Measurements from ENCODE around the gene INSYN2A.

The INSYN2A gene

GRCh38 chr10:127151981-127152699 is 44.3 kb downstream of the INSYN2A start:
- DNase-seq: no peak

- DNase-seq: no peak
Observed at GRCh38 chr10:127151541-127151940, 44.9 kb downstream of the INSYN2A start.

DNA sequence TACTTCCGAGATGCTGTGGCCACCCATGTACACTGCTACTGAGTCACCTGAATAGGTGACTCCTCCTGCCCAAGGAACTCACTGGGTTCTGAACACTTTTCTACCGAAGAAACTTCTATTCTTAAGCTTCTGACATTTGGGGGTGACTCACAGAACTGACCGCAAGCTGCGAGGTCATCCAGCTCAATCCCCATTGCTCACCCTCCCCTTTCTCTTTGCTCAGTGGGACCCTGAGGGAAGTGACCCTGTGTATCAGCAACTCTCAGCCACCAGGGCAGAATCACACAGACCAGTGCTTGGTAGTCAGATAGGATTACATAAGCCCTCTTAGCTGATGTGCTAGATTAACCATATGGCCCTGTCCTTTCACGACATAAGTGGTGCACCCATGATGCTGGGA is 46.3 kb downstream of the INSYN2A start:
- no peak for DNase-seq

- no peak for DNase-seq
Observed at GRCh38 chr10:127149501-127150081, 46.8 kb downstream of the INSYN2A start.

DNA sequence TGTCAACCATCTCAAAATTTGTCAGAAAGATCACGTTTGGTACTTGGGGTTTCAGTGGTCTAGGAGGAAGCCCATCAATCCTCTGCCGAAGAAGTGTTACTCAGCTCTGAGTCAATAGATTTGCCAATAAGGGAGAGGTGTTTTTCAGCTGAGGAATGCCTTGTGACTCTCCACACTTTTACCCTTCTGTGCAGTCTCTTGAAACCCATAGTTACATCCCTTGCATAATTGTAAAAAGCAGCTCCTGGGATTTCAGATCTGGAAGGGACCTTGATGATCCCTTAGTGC is 47.5 kb downstream of the INSYN2A start:
- DNase-seq: no peak

GRCh38 chr10:127148066-127148932 is 48.1 kb downstream of the INSYN2A start:
- DNase-seq: no peak

GRCh38 chr10:127146661-127147060 is 49.7 kb downstream of the INSYN2A start:
- no peak for DNase-seq

All from stimulated activated CD4-positive, alpha-beta T cell treated with anti-CD3 and anti-CD28 coated beads, Interleukin-4, amount 100 ng/mL, for 4 hours (primary cell).